Activated CD4-positive, alpha-beta T cell treated with anti-CD3 and anti-CD28 coated beads, Interleukin-2, amount 50 U/mL, for 1 hour (primary cell): Measurements from ENCODE around the gene CAMSAP3.

Experiments
- DNase-seq: peaks from one replicate; pipeline ENCODE4 v3.0.0-alpha.2; 2020

Gene CAMSAP3

GRCh38 chr19:7657131-7657751, 61.6 kb downstream of the CAMSAP3 start:
- no peak for DNase-seq

- DNase-seq, result peak; percentile 23
Observed at GRCh38 chr19:7658219-7658686, 62.6 kb downstream of the CAMSAP3 start.

DNA sequence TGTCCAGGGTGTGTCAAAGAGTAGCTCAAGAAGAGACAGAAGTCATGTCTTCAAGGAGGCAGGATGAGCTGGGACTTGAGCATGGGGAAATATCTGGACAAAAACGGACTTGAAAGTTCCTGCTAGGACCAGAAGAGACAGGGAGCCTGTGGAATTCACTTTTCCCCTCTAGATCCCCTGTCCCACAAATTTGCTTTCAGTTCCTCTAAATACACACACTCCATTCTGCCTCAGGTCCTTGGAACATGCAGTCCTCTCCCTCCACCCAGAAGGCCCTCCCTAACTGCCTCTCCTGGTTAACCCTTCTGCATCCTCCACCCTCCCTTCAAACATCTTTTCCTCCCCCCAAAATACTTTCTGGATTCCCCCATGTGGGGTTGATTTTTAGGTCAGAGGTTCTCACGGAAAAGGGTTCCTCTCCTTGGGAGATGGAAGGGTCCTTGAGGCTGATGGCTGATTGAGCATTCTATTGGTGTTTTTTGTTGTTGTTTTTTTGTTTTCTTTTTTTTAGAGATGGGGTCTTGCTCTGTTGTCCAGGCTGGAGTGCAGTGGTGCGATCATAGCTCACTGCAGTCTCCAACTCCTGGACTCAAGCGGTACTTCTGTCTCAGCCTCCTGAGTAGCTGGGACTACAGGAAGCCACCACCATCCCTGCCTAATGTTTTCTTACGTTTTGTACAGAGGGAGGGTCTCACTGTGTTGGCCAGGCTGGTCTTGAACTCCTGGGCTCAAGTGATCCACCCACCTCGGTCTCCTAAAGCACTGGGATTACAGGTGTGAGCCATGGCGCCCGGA, 66.3 kb downstream of the CAMSAP3 start:
- no peak for DNase-seq

- DNase-seq, result no peak
Observed at GRCh38 chr19:7662657-7663056, 67.0 kb downstream of the CAMSAP3 start.

- DNase-seq, result no peak
Observed at GRCh38 chr19:7663706-7664105, 68.0 kb downstream of the CAMSAP3 start.

DNA sequence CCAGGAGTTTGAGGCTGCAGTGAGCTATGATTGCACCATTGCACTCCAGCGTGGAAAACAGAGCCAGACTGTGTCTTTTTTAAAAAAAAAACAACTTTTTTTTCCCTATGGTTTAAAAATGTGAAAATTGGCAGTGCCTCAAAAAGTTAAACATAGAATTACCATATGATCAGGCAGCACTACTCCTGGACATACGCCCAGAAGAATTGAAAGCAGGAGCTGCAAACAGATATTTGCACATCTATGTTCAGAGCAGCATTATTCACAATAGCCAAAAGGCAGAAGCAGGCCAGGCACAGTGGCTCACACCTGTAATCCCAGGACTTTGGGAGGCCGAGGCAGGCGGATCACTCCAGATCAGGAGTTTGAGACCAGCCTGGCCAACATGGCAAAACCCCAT, 69.4 kb downstream of the CAMSAP3 start:
- DNase-seq, result no peak
